Measurements from ENCODE around the gene LCN12.

GRCh38 chr9:136977649-136978072, 25.6 kb downstream of the LCN12 start:
- TF ChIP-seq CTCF (IDR thresholded peaks at IDR 0.05) (no peak), EP300 (IDR thresholded peaks at IDR 0.05) (no peak), POLR2A (IDR thresholded peaks at IDR 0.05) (no peak)
